Muscle of back (tissue), 13 donors: ENCODE results near the gene MIER1. TPM values are rescaled to one million over a fixed set of nuclear protein-coding genes. Genes with fewer than 3 reads are reported as not detected.
"Not testable (repeated sequence)": the region's sequence is repeated elsewhere in the genome, so short reads cannot be mapped to it uniquely, and the experiment has no call there.

Experiments used
- DNase-seq, 3 donors: peaks; one replicate each; pipeline versions ENCODE4 v3.0.0 to v3.0.0-alpha.2; 2013
- long read RNA-seq, 9 donors: transcript quantifications; one replicate each; lab custom pipeline, GENCODE V29; 2026
- polyA plus RNA-seq, 10 donors: library from polyadenylated mRNA; unstranded; fragments of 120-200 nt; gene quantifications; one replicate each; pipeline ENCODE4 v1.2.1, GENCODE V29; 2013; ENCODE audit not compliant: insufficient read length in 10 of 10

MIER1 gene
- 10 to 100 TPM; 18.7 to 28.7 (median 23.9) TPM for polyA plus RNA-seq
- long read RNA-seq, donor 1: 0 reads
- long read RNA-seq, donor 2, full-length matches to known transcripts: 1 of 1 reads
- long read RNA-seq, donor 2, partial matches to known transcripts: 0 of 1 reads
- long read RNA-seq, donor 2, other reads (novel, unspliced or antisense): 0 of 1 reads
- long read RNA-seq, donor 3: 0 reads
- long read RNA-seq, donor 4, full-length matches to known transcripts: 1 of 1 reads
- long read RNA-seq, donor 4, partial matches to known transcripts: 0 of 1 reads
- long read RNA-seq, donor 4, other reads (novel, unspliced or antisense): 0 of 1 reads
- long read RNA-seq, donor 5: 0 reads
- long read RNA-seq, donor 6, full-length matches to known transcripts: 2 of 2 reads
- long read RNA-seq, donor 6, partial matches to known transcripts: 0 of 2 reads
- long read RNA-seq, donor 6, other reads (novel, unspliced or antisense): 0 of 2 reads
- long read RNA-seq, donor 7: 0 reads
- long read RNA-seq, donor 8, full-length matches to known transcripts: 1 of 1 reads
- long read RNA-seq, donor 8, partial matches to known transcripts: 0 of 1 reads
- long read RNA-seq, donor 8, other reads (novel, unspliced or antisense): 0 of 1 reads
- long read RNA-seq, donor 9: 0 reads

DNA sequence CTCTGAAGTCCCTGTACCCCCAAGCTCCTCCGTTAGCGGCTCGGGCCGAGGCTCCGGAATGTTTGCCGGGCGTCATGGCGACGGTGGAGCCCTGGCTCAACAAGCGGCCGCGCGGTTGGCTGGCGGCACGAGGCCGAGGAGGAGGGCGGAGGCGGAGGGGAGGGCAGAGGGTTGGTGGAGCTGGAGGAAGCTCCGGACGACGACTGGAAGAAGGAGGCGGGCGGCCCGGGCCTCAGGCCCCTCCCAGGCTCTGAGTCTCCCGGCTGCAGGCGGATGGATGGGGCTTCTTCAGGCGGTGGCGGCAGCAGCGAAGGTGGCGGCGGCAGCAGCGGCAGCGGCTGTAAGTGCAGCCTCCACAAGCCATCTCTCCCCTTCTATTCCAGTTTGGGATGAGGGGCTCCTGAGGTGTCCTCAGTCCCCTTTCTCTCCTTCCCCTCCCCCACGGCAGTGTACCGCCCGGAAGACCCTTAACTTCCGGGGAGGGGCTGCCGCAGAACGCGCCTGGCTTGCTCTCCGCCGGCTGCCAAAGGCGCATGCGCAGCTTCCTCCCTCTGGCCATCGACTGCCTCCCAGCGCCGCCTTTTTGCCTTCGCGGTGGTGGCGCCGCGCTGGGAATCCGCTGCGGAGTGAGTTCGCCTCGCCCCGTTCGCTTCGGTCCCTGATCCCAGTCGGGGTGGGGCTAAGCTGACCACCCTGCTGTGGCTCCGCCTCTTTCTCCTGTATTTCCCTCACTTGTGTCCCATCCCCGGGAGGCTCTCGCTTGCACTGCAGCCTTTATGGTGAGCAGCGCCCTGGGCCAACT, at the start of gene MIER1, which contains the start of gene DNAI4:
TSS of gene MIER1 (plus strand) at position 235 of the 802 bp plus-strand sequence. CDS start at position 274, 39 bp downstream.
TSS of gene DNAI4 (minus strand) at position 101 of the 802 bp plus-strand sequence. CDS start at position 76, 25 bp downstream.
- DNase-seq: peak; percentile 98 to 100 (median 98)

- DNase-seq: no peak
Observed at GRCh38 chr1:66876664-66877063, 48.1 kb upstream of the MIER1 start.

DNA sequence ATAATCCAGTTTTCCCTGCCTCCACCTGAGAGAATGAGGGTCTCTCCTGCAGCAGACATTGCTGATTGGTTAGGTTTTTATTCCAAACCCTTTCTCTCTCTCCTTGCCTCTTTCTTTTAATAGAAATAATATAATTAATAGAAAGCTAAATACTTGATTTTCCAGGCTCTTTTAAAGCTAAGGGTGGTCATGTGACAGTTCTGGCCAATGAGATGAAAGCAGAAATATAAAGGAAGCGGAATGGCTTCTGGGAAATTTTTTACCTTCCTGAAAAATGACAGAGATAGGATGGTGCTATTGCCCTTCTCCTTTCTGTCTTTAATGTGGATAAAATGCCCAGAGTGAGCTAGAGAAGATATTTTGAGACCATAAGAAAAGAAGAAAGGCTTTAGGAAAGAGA, 35.8 kb upstream of the MIER1 start:
- no peak for DNase-seq

DNA sequence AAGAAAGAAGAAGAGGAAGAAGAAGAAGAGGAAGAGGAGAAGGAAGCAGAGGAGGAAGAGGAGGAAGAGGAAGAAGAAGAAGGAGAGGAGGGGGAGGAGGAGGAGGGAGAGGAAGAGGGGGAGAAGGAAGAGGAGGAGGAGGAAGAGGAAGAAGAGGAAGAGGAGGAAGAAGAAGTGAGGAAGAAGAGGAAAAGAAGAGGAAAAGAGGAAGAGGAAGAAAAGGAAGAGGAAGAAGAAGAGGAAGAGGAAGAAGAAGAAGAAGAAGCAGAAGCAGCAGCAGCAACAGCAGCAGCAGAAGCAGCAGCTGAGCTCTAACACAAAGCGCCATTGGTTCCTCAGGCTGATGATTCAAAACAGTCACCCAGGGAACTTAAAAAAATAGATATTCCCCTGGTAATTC, 34.2 kb upstream of the MIER1 start:
- no peak for DNase-seq

DNA sequence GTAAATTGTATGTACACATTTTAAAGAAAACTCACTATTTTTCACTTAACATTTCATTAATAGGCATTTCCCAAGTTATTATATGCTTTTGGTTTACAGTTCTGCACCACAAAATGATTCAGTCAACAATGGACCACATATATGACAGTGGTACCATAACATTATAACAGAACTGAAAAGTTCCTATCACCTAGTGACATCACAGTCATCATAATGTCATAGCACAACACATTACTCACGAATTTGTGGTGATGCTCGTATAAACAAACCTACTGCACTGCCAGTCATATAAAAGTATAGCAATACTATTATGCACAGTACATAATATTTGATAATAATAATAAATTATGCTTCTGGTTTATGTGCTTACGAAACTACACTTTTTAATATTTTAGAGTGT, 31.1 kb upstream of the MIER1 start:
- no peak for DNase-seq

DNA sequence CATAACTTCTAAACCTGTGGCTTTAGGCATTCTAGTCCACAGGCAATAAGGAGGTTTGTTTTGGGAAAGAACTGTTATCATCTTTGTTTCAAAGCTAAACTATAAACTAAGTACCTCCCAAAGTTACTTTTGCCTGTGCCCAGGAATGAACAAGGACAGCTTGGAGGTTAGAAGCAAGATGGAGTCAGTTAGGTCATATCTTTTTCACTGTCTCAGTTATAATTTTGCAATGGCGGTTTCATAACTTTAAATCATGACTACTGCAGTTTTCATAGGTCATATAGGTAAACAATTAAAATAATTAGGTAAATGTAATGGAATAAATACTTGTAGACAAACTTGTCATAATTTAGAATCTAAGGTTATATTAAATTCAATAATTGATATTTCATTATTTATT, 9.6 kb upstream of the MIER1 start:
- DNase-seq: not testable (repeated sequence)

DNA sequence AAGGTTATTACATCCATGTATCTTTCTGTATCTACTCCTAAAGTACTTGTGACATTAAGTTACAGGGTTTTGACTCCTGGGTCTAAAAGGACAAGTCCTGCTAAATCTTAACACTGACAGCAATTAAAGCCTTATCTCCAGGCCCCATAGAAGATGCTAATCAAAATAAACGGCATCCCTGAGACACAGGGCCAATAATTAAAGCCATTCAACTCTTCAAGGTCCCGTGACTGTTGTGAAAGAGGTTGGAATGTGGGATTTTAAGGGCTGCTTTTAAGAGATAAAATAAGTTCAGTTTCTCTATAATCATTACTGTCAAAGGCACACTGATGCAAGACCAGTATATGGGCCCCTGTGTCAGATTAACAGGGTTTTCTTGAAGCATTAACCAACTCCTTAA, 8.5 kb upstream of the MIER1 start:
- no peak for DNase-seq

DNA sequence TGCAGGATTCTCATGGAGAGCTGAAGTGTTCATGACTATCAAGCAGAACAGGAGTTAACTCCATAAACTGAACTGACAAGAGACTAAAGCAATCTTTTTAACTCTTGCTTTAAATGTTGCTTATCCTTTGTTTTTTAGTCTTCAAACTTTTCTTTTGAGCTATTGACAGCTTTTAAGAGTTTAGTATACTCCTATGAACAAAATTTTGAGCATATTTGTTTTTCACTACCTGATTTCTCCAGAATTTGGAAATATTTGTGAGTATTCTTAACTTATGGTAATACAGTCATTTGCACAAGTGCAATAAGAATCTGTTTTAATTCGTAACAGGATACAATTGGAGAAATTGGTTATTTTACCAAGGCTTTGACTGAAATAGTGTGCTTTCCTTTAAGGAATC, 7.3 kb upstream of the MIER1 start:
- no peak for DNase-seq

DNA sequence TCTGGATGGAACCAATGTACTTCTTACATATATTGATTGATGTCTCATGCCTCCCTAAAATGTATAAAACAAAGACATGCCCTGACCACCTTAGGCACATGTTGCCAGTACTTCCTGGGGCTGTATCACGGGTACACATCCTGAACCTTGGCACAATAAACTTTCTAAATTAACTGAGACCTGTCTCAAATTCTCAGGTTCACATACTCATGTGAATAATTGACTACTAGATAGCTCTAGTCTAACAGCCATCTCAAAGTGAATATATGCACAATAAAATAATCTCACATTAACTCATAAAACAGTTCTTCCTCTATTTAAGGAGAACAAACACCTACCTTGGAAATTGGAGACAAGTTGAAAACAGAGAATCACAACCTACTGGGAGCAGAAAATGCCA, 5.7 kb upstream of the MIER1 start:
- DNase-seq: no peak

- DNase-seq: no peak
Observed at GRCh38 chr1:66919828-66920227, 5.0 kb upstream of the MIER1 start.

- no peak for DNase-seq
Observed at GRCh38 chr1:66920543-66920942, 4.2 kb upstream of the MIER1 start.

DNA sequence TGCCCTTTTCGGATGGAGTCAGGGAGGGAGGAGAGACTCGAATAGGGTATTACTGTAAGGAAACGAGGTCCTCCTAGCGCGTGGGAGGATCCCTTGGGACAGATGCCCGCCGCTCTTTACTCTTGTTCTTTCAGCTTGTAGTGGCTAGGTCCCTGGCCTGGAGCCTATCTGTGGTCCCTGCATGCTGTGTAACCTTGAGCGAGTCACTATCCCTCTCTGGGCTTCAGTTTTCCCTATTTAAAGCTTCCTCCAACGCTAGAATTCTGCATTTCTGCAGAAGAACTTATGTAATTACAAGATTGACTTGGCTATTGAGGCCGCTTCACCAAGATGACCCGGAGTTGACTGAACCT, 744 bp downstream of the MIER1 start:
- DNase-seq: no peak

GRCh38 chr1:66925944-66926343, 1.2 kb downstream of the MIER1 start:
- DNase-seq: no peak

DNA sequence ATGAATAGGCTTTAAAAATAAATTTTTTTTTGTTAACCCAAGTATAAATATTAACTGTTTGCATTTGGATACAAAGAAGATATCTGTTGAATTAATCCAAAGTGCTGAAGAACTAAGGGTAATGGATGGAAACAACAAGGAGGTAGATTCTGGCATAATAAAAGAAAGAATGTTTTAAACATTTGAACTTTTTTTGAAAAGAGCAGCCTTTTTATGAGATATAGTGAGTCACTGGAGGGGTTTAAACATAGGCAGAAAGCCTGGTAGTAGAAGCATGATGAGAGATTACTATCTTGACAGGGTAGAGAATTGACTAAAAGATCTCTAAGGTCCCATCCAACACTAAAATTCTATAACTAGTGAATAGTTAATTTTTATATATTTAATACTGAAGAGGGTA, 2.7 kb downstream of the MIER1 start:
- DNase-seq: no peak

DNA sequence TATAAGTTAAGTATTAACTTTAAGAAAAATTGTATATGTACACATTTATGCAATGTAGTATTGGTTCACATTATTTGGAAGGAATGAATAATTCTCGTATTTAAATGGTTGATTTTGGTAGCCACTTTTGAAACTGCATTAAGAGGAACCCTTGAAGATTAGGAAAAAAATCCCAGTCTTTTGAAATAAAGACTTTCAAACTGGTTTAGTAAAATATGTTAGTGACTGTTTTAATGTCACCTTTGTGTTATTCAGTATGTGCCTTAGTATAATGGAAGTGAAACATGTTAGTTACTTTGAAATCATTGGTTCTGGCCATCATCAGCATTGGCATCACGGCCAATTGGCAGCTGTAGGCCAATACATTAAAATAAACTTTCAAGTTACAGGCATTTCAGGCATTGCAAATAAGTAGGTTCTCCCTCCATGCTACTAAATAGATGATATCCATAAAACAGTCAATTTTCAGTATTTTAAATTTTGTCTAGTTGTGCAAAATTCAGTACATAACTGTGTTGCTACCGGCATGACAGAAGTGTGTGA, 4.4 kb downstream of the MIER1 start:
- DNase-seq: peak in 1 of 3 donors; percentile 3

GRCh38 chr1:66929691-66929998, 4.9 kb downstream of the MIER1 start:
- no peak for DNase-seq

DNA sequence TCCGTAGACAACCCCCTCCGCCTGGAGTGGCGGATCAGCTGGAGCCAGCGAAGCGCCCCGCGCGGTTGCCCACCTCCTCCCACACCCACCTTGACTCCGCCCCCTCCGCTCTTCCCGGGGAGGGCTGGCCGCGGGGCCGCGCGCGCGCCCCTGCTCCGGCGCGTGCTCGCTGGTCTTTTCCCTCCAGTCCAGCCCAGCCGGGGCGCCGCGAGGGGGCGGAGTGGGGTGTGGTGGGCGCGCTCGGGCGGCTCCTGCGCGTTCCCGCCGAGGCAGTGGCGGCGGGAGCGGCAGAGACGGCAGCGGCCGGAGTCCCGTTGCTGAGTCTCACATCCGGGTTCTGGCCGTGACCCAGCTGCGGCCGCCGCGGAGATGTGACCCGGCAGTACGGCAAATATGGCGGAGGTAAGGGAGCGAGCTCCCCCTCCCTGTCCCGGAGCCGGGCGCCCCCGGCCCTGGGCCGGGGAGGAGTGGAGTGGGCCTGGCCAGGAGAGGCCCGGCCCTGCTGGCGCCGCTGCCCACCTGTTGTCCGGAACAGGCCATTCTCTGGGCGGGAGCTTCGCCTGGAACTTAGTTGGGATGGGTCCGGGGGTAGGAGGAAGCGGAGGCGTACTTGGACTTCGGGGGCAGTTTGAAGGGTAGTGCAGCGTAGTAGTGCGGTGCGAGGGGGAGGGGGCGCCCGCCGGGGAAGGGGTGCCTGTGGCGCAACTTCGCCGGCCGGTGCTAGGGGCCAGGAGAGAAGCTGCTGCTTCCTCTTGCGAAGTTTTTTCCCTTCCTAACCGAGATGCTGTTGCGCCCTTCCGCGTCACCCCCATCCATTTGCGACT, 5.4 kb downstream of the MIER1 start:
- peak; percentile 96 to 98 (median 98) for DNase-seq

- DNase-seq: no peak
Observed at GRCh38 chr1:66930823-66931174, 6.0 kb downstream of the MIER1 start.

DNA sequence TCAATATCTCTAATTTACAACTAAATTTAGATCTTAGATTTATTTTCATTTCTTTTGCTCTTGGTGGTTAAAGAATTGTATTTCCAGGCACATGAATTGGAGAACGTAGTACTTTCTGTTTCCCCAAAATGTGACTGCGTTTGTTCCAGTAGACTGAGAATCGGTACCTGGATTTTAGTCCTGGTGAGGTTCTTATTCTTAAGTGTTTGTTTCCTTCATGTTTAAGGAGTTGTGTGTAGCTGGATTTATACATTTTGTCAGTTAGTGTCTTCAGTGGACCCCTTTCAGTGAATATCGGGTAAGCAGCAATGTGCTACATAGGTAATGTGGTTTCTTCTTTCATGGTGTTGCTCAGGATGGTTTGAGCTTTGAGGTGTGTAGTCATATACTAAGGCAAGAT, 6.8 kb downstream of the MIER1 start:
- DNase-seq: peak in 1 of 3 donors; percentile 3

- DNase-seq: no peak
Observed at GRCh38 chr1:66932291-66932690, 7.5 kb downstream of the MIER1 start.

- no peak for DNase-seq
Observed at GRCh38 chr1:66933887-66934700, 9.3 kb downstream of the MIER1 start.
